ENCODE data around the gene DNM3. TPM values are rescaled to one million over a fixed set of nuclear protein-coding genes. Genes with fewer than 3 reads are reported as not detected.

DNM3 gene
- total RNA-seq, 1 experiment from 2014 or later, result 2.7 TPM

DNA sequence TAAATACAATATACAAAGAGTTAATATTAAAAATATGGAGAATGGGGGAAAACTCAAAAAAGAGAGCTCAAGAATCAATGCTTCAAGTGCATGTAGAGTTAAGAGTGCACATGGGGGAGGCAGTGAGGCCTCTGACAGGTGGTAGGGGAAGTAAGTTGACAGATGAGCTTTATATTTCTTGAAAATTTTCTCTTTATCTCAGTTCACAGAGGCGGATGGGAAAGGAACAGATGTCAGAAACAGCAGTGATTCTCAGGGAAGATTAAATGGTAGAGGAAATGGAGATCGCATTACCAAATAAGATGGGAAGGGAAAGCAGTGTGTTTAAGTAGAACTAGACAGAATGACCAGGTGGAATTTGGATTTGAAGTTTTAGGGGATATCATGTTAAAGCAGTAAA lies 379.1 kb downstream of the DNM3 start:
- Histone ChIP-seq H3K14ac (ENCODE audit: insufficient read depth, low read length) (no peak overlapping the region), H3K79me2 (ENCODE audit: insufficient read depth, low read length) (no peaks in the 10 kb centered on the region), H2BK15ac (ENCODE audit: low read depth, low read length) (no peak overlapping the region), H4K20me1 (ENCODE audit: control insufficient read depth, insufficient read depth, insufficient read length) (no peaks in the 10 kb centered on the region), H3K18ac (ENCODE audit: insufficient read length, low read depth, low read length) (no peak overlapping the region), H3T11ph (ENCODE audit: low read length) (no peak overlapping the region), H2BK20ac (ENCODE audit: low read depth, low read length, poor library complexity, severe bottlenecking) (no peak overlapping the region), H3K27me3 (ENCODE audit: insufficient read depth, low read length) (no peaks in the 10 kb centered on the region), H3K23ac (ENCODE audit: insufficient read length, low read depth, low read length) (no peak overlapping the region), H3K79me1 (ENCODE audit: insufficient read depth, low read depth, low read length, poor library complexity, severe bottlenecking) (no peaks in the 10 kb centered on the region), H2BK120ac (ENCODE audit: low read depth, low read length, poor library complexity, severe bottlenecking) (no peak overlapping the region), H4K91ac (ENCODE audit: insufficient read length, low read depth, low read length) (no peak overlapping the region), H3K4ac (ENCODE audit: low read depth, low read length) (no peak overlapping the region), H3K9ac (ENCODE audit: extremely low read depth, insufficient read length, low read length) (no peak overlapping the region), H2BK12ac (ENCODE audit: insufficient read length, low read depth, low read length) (no peak overlapping the region), H3K9me3 (ENCODE audit: control insufficient read depth, low read depth, low read length) (no peaks in the 10 kb centered on the region), H3K23me2 (ENCODE audit: insufficient read length, low read depth, low read length, poor library complexity, severe bottlenecking) (no peaks in the 10 kb centered on the region), H4K8ac (replicated peaks; ENCODE audit: insufficient read length, low read depth, low read length) (no peak overlapping the region), H4K5ac (ENCODE audit: insufficient read length, low read depth, low read length) (no peak overlapping the region), H2BK5ac (ENCODE audit: insufficient read length, low read length) (no peak overlapping the region), H3K56ac (ENCODE audit: insufficient read length, low read depth, low read length) (no peak overlapping the region), H3K27ac (ENCODE audit: insufficient read length, low read depth, low read length) (no peak overlapping the region), H3K4me2 (ENCODE audit: insufficient read depth, insufficient read length, low read length) (no peak overlapping the region), H2AK5ac (ENCODE audit: insufficient read length, low read length) (no peak overlapping the region), H3K4me1 (ENCODE audit: insufficient read depth, low read length) (no peaks in the 10 kb centered on the region), H2AFZ (ENCODE audit: low read length) (no peak overlapping the region)
- H3K9me3 Mint-ChIP-seq, result no peaks in the 10 kb centered on the region
- no peak for DNase-seq
- TF ChIP-seq CTCF (conservative IDR thresholded peaks at IDR 0.05), result no peak
- H3K4me1 Mint-ChIP-seq, result peaks cover 0 to 5% of the 10 kb centered on the region in 2 experiments; a peak in 2 of 4 replicates
- no peaks in the 10 kb centered on the region for H3K27me3 Mint-ChIP-seq (ENCODE audit: low read depth)
- no peak overlapping the region for H3K27ac Mint-ChIP-seq
- no peaks in the 10 kb centered on the region for H3K36me3 Mint-ChIP-seq (ENCODE audit: insufficient read depth in 1 of 3, low read depth in 3 of 3)
- H3K4me3 Mint-ChIP-seq, result no peak overlapping the region
- WGBS (ENCODE audit: extremely low coverage, insufficient read length, low lambda C conversion rate), result no CpG with 5 or more reads among the region's 2 CpGs
